ENCODE measurements around the gene NPAT. TPM values are rescaled to one million over a fixed set of nuclear protein-coding genes. Genes with fewer than 3 reads are reported as not detected.

NPAT gene
- total RNA-seq, 3 donors from 2014 or later, result 13.6 to 26.8 (median 21.6) TPM

DNA sequence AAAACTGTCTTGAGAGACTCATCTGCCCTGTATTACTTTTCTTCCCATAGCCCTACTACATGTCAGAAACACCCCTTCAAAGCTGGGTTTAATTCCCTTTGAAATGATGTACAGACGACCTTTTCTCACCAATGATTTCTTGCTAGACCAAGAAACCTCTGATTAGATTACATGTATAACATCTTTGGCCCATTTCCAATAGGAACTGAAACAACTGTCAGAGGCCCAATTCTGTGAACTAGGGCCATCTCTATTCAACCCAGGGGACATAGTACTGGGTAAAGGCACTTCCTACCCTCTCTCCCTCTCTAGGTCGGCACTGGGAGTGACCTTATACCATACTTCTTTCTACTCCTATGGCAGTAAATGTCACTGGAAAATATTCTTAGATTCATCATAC is 19.4 kb downstream of the NPAT start:
- Histone ChIP-seq H3K36me3 (no peaks in the 10 kb centered on the region), H3K27ac (no peak overlapping the region), H3K4me1 (no peaks in the 10 kb centered on the region), H3K4me3 (no peak overlapping the region), H3K27me3 (no peaks in the 10 kb centered on the region), H3K9me3 (peaks cover 7 to 12% of the 10 kb centered on the region in 2 donors)
- no peak for DNase-seq (ENCODE audit: low spot score in 2 of 2)
- intact Hi-C loops (cut with DNase I; ENCODE audit: low total_unique reads), result no loop called here
- TF ChIP-seq, protein P1, sequence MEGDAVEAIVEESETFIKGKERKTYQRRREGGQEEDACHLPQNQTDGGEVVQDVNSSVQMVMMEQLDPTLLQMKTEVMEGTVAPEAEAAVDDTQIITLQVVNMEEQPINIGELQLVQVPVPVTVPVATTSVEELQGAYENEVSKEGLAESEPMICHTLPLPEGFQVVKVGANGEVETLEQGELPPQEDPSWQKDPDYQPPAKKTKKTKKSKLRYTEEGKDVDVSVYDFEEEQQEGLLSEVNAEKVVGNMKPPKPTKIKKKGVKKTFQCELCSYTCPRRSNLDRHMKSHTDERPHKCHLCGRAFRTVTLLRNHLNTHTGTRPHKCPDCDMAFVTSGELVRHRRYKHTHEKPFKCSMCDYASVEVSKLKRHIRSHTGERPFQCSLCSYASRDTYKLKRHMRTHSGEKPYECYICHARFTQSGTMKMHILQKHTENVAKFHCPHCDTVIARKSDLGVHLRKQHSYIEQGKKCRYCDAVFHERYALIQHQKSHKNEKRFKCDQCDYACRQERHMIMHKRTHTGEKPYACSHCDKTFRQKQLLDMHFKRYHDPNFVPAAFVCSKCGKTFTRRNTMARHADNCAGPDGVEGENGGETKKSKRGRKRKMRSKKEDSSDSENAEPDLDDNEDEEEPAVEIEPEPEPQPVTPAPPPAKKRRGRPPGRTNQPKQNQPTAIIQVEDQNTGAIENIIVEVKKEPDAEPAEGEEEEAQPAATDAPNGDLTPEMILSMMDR (IDR thresholded peaks at IDR 0.05), result no peak
- TF ChIP-seq POLR2A (IDR thresholded peaks at IDR 0.05), result no peak
- no peak for TF ChIP-seq POLR2AphosphoS5 (IDR thresholded peaks at IDR 0.05)

DNA sequence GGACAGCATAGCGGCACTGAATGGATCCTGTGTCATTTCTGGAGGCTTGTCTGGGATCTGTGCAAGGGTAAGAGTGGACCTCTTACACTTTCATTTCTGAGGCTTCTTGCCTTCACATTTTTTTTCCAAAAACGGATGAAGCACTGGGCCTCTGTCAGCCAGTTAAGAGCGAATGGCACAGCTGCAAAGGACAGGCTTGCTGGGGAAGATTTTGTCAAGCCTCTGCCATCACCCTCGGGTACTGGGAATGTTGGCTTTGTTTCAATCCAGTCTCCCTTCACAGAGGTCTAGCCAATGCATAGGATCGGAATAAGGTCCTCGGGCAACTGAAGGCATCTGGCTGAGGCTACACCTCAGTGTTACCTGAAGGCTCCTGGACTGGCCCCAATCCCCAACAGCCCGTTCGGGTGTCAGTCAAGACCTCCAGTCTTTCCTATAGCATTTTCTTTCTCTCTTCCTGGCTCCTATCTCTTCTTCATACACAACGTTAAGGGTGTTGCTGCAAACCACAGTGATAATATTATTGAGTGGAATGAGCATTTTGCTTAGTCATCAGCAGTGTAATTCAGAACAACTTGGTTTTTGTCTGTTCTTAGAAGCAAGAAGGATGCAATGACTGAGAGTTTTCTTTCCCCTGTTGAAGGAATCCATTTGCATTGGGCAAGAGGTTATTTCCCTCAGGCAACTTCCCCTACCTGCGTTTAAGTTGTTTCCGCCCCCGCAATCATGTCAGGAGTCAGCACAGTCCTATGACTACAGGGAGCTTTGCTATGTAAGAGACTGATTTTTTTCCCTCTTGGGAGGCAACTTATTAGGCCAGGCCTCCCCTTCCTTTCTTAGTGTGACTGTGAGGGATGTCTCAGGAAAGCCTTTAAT is 22.8 kb downstream of the NPAT start:
- Histone ChIP-seq H3K27ac (peak overlapping the region in 1 of 2 donors; percentile 30), H3K9me3 (peaks cover 0 to 7% of the 10 kb centered on the region in 2 donors), H3K4me1 (no peaks in the 10 kb centered on the region), H3K36me3 (no peaks in the 10 kb centered on the region), H3K27me3 (no peaks in the 10 kb centered on the region), H3K4me3 (peak overlapping the region in 2 of 3 donors; percentile 7 to 15)
- intact Hi-C loops (cut with DNase I; ENCODE audit: low total_unique reads), result no loop called here
- DNase-seq (ENCODE audit: low spot score in 2 of 2), result no peak
- no peak for TF ChIP-seq POLR2A (IDR thresholded peaks at IDR 0.05)
- no peak for TF ChIP-seq POLR2AphosphoS5 (IDR thresholded peaks at IDR 0.05)

DNA sequence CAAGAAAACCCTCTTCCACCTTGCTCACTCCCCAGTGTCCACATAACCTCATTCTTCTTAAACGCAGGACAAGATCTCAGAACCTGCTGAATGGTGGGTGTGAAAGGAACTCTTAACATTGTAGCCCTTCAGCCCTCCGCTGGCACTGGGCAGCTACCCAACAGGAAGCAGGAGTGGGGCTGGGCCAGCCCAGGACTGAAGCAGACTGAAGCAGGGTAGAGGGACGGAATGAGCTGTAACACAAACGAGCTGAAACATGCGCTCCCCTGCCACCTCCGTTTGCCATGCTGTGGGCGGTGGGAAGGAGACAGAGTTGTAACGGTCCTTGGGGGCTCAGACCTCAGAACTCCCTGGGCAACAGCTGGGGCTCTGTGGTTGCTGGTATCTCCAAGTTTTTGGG is 23.6 kb downstream of the NPAT start:
- H3K27ac ChIP-seq, result no peak overlapping the region
- no peaks in the 10 kb centered on the region for H3K4me1 ChIP-seq
- peak overlapping the region in 2 of 3 donors; percentile 7 to 15 for H3K4me3 ChIP-seq
- H3K27me3 ChIP-seq, result no peaks in the 10 kb centered on the region
- H3K36me3 ChIP-seq, result no peaks in the 10 kb centered on the region
- H3K9me3 ChIP-seq, result no peaks in the 10 kb centered on the region
- no peak for DNase-seq (ENCODE audit: low spot score in 2 of 2)
- intact Hi-C loops (cut with DNase I; ENCODE audit: low total_unique reads), result no loop called here
- TF ChIP-seq POLR2A (IDR thresholded peaks at IDR 0.05) (no peak), POLR2AphosphoS5 (IDR thresholded peaks at IDR 0.05) (no peak)
- TF ChIP-seq, protein P1 (IDR thresholded peaks at IDR 0.05), result no peak

DNA sequence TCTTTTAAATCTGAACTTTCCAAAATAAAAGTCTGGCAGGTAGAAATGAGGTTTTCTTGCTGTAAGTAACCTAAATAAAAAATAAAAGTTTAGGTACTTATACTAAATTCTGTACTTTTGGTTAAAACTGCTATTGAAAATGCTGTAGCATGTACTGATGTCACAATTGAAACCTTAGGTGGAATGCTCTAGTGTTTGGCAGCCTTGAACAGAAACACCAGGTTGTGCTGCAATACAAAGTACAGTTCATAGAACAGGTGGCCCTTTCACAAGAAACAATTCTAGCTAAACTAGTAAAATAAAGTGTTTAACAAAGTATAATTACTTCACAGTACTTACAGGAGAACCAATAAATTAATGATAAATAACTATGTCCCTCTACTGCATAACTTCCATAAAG is 25.1 kb downstream of the NPAT start:
- Histone ChIP-seq H3K9me3 (no peaks in the 10 kb centered on the region), H3K4me3 (no peak overlapping the region), H3K36me3 (no peaks in the 10 kb centered on the region), H3K27ac (no peak overlapping the region), H3K27me3 (no peaks in the 10 kb centered on the region), H3K4me1 (no peaks in the 10 kb centered on the region)
- TF ChIP-seq, protein P1 (IDR thresholded peaks at IDR 0.05), result no peak
- no peak for TF ChIP-seq POLR2A (IDR thresholded peaks at IDR 0.05)
- no peak for TF ChIP-seq POLR2AphosphoS5 (IDR thresholded peaks at IDR 0.05)
- intact Hi-C loops (cut with DNase I; ENCODE audit: low total_unique reads), result no loop called here
- DNase-seq (ENCODE audit: low spot score in 2 of 2), result no peak

DNA sequence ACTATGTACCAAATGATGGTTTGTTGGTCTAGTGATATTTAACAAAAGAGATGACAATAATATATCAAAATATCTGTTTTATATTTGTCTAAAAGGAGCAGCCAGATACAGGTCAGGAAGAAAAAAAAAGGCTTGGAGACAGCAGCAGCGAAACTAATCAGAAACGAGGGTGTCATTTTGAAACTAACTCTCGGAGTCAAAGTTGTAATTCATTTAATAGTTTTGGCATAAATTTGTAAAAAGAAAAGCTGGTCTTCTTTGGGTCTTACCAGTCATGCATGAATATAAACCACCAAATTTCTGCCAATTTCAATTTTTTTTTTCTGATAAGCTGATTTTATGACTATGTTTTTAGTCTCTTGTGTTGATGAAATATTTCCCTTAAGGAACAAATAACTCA is 25.5 kb downstream of the NPAT start:
- no peak overlapping the region for H3K4me3 ChIP-seq
- H3K27ac ChIP-seq, result no peak overlapping the region
- no peaks in the 10 kb centered on the region for H3K36me3 ChIP-seq
- TF ChIP-seq POLR2AphosphoS5 (IDR thresholded peaks at IDR 0.05) (no peak), POLR2A (IDR thresholded peaks at IDR 0.05) (no peak)
- TF ChIP-seq, protein P1 (IDR thresholded peaks at IDR 0.05), result no peak
- DNase-seq (ENCODE audit: low spot score in 2 of 2), result no peak
- intact Hi-C loops (cut with DNase I; ENCODE audit: low total_unique reads), result no loop called here
- no peaks in the 10 kb centered on the region for H3K4me1 ChIP-seq
- H3K9me3 ChIP-seq, result no peaks in the 10 kb centered on the region
- H3K27me3 ChIP-seq, result no peaks in the 10 kb centered on the region

Measured in breast epithelium (tissue), 4 donors.